ENCODE data around the gene NAB2.
A peak's percentile ranks its signal among the peaks of the same experiment; 100 is the strongest.
"Not testable (repeated sequence)": the region's sequence is repeated elsewhere in the genome, so short reads cannot be mapped to it uniquely, and the experiment has no call there.

Gene NAB2

DNA sequence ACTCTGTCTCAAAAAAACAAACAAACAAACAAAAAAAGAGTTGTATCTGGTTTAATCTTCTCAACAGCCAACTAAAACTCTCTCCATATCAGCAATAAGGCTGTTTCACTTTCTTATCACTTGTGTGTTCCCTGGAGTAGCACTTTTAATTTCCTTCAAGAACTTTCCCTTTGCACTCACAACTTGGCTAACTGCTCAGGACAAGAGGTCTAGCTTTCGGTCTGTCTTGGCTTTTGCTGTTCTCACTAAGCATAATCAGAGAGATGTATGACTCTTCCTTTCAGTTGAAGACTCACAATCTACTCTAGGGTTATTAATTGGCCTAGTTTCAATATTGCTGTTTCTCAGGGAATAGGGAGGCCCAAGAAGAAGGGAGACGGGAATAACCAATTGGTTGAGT lies 22.7 kb upstream of the NAB2 start:
- Histone ChIP-seq H3K27me3 (ENCODE audit: insufficient read depth, low read length) (no peaks in the 10 kb centered on the region), H3K4me3 (ENCODE audit: low read depth, low read length) (no peak overlapping the region), H3K79me2 (ENCODE audit: control insufficient read depth, insufficient read depth, low read length, unreplicated experiment) (no peaks in the 10 kb centered on the region), H3K4me1 (ENCODE audit: control insufficient read depth, insufficient read depth, low read length, unreplicated experiment) (peaks cover 19% of the 10 kb centered on the region), H2AFZ (ENCODE audit: low read length, unreplicated experiment) (no peak overlapping the region), H3K36me3 (ENCODE audit: insufficient read depth, low read length) (peaks cover 28% of the 10 kb centered on the region), H3K27ac (ENCODE audit: low read depth, low read length) (no peak overlapping the region)

DNA sequence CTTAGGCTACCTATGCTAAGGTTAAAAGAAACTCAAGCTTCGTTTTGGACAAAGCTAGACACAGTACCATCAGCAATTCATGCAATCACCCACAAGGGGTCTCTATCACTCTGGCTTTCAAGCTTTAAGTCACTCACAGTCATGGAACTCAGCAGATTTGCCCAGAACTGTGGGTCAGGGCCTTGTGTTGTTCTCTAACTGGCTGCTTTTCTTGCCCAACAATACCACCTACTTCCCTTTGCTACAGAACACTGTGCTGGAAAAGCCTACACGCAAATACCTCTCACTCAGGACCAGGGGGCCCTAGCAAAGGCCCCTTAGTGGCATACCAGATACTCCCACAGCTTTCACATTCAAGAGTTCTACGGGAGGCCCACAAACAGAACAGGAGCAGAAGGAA lies 19.4 kb upstream of the NAB2 start:
- Histone ChIP-seq H3K4me1 (ENCODE audit: control insufficient read depth, insufficient read depth, low read length, unreplicated experiment) (peaks cover 17% of the 10 kb centered on the region), H2AFZ (ENCODE audit: low read length, unreplicated experiment) (no peak overlapping the region), H3K36me3 (ENCODE audit: insufficient read depth, low read length) (peaks cover 24% of the 10 kb centered on the region), H3K79me2 (ENCODE audit: control insufficient read depth, insufficient read depth, low read length, unreplicated experiment) (peaks cover 9% of the 10 kb centered on the region), H3K27me3 (ENCODE audit: insufficient read depth, low read length) (no peaks in the 10 kb centered on the region), H3K4me3 (ENCODE audit: low read depth, low read length) (no peak overlapping the region), H3K27ac (ENCODE audit: low read depth, low read length) (peak overlapping the region; percentile 20; the same call in 1 of the 2 replicates)

DNA sequence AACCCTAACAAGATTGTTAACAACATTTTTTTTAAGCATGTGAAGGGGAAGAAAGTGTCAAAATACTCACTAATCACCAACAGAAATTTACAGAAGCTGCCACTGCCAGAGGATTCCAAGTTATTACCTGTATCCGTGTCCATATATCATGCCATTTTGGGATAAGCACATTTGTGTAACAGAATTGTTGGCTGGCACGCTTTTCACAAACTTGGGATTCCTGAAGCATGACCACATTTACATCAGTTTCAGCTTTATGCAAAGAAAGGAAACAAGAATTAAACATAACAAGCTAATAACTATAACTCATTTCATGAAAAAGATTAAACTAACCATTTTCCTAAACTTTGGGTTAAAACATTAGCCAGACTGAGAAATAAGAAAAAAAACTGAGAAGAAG lies 16.3 kb upstream of the NAB2 start:
- Histone ChIP-seq H3K27ac (ENCODE audit: low read depth, low read length) (0 out of 2 replicates have a peak overlapping the region, but pooled peaks have one; percentile 2), H3K79me2 (ENCODE audit: control insufficient read depth, insufficient read depth, low read length, unreplicated experiment) (peaks cover 26% of the 10 kb centered on the region), H3K4me1 (ENCODE audit: control insufficient read depth, insufficient read depth, low read length, unreplicated experiment) (peaks cover 5% of the 10 kb centered on the region), H3K27me3 (ENCODE audit: insufficient read depth, low read length) (no peaks in the 10 kb centered on the region), H2AFZ (ENCODE audit: low read length, unreplicated experiment) (no peak overlapping the region), H3K36me3 (ENCODE audit: insufficient read depth, low read length) (peaks cover 24% of the 10 kb centered on the region), H3K4me3 (ENCODE audit: low read depth, low read length) (no peak overlapping the region)

DNA sequence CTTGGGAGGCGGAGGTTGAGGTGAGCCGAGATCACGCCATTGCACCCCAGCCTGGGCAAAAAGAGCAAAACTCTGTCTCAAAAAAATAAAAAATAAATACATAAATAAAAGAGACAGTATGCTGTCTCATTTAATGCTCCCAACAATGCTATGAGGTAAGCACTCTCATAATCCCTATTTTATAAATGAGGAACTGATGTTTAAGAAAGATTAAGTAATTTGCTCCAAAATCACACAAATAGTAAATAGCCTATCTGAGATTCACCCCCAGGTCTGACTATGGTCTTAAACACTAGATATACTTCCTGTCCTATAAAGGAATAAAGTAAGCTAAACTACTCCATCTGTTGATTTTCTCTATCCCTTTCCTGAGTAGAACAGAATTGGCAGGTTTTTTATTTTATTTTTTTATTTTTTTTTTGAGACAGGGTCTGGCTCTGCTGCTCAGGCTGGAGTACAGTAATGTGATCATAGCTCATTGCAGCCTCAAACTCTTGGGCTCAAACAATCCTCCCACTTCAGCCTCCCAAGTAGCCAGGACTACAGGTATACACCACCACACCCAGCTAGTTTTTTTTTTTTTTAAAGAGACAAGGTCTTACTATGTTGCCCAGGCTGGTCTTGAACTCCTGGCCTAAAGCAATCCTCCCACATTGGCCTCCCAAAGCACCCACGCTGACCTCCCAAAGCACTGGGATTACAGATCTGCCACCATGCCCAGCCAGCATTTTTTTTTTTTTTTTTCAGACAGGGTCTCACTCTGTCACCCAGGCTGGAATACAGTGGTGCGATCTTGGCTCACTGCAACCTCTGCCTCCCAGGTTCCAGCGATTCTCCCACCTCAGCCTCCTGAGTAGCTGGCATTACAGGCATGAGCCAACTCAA lies 15.1 kb upstream of the NAB2 start:
- not testable (repeated sequence) for H3K4me3 ChIP-seq (ENCODE audit: low read depth, low read length); H3K27me3 ChIP-seq (ENCODE audit: insufficient read depth, low read length); H3K4me1 ChIP-seq (ENCODE audit: control insufficient read depth, insufficient read depth, low read length, unreplicated experiment); H3K27ac ChIP-seq (ENCODE audit: low read depth, low read length); H2AFZ ChIP-seq (ENCODE audit: low read length, unreplicated experiment)
- Histone ChIP-seq H3K36me3 (ENCODE audit: insufficient read depth, low read length) (peaks cover 18% of the 10 kb centered on the region), H3K79me2 (ENCODE audit: control insufficient read depth, insufficient read depth, low read length, unreplicated experiment) (peaks cover 32% of the 10 kb centered on the region)

- no peaks in the 10 kb centered on the region for H3K36me3 ChIP-seq (ENCODE audit: insufficient read depth, low read length)
- H3K27me3 ChIP-seq (ENCODE audit: insufficient read depth, low read length): no peaks in the 10 kb centered on the region
- peak within 1 kb of the TSS; percentile 68 for H2AFZ ChIP-seq (ENCODE audit: low read length, unreplicated experiment)
- H3K27ac ChIP-seq (ENCODE audit: low read depth, low read length): peak within 1 kb of the TSS; percentile 82
- peaks cover 8% of the 10 kb centered on the region for H3K4me1 ChIP-seq (ENCODE audit: control insufficient read depth, insufficient read depth, low read length, unreplicated experiment)
- H3K4me3 ChIP-seq (ENCODE audit: low read depth, low read length): peak within 1 kb of the TSS; percentile 85
- H3K79me2 ChIP-seq (ENCODE audit: control insufficient read depth, insufficient read depth, low read length, unreplicated experiment): peaks cover 26% of the 10 kb centered on the region
These were observed 10.2 kb upstream of the NAB2 start, which contains the start of gene NEMP1 for GRCh38 chr12:57078519-57079404. TSS of gene NEMP1 (minus strand) at chr12:57078791. CDS start at chr12:57078745, 46 bp downstream.

DNA sequence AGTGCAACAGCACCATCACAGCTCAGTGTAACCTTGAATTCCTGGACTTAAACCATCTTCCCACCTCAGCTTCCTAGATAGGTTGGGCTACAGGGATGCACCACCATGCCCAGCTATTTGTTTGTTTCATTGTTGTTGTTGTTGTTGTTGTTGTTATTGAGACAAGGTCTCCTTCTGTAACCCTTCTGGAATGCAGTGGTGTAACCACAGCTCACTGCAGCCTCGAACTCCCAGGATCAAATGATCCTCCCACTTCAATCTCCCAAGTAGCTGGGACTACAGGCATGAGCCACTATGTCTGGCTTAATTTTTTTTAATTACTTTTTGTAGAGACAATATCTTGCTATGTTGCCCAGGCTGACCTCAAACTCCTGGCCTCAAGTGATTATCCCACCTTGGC lies 9.1 kb upstream of the NAB2 start:
- Histone ChIP-seq H3K4me1 (ENCODE audit: control insufficient read depth, insufficient read depth, low read length, unreplicated experiment) (peaks cover 8% of the 10 kb centered on the region), H3K27ac (ENCODE audit: low read depth, low read length) (peak overlapping the region; percentile 82), H3K4me3 (ENCODE audit: low read depth, low read length) (no peak overlapping the region), H2AFZ (ENCODE audit: low read length, unreplicated experiment) (no peak overlapping the region), H3K27me3 (ENCODE audit: insufficient read depth, low read length) (no peaks in the 10 kb centered on the region), H3K79me2 (ENCODE audit: control insufficient read depth, insufficient read depth, low read length, unreplicated experiment) (peaks cover 20% of the 10 kb centered on the region), H3K36me3 (ENCODE audit: insufficient read depth, low read length) (no peaks in the 10 kb centered on the region)

DNA sequence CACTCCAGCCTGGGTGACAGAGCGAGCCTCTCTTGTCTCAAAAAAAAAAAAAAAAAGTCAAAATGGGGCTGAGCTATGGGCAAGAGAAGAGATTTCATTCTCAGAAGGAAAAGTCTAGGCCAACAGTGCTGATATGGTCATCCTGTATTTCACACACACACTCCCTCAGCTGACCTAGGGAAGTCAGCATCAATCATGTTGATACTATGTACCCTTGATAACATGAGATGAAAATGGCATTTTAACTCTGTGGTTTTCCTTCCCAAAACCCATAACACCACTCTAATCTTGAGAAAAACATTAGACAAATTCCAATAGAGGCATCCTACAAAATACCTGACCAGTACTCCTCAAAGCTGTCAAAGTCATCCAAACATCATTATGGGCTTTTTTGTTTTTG lies 8.1 kb upstream of the NAB2 start:
- Histone ChIP-seq H3K79me2 (ENCODE audit: control insufficient read depth, insufficient read depth, low read length, unreplicated experiment) (peaks cover 20% of the 10 kb centered on the region), H3K27ac (ENCODE audit: low read depth, low read length) (no peak overlapping the region), H3K4me1 (ENCODE audit: control insufficient read depth, insufficient read depth, low read length, unreplicated experiment) (peaks cover 17% of the 10 kb centered on the region), H2AFZ (ENCODE audit: low read length, unreplicated experiment) (no peak overlapping the region), H3K27me3 (ENCODE audit: insufficient read depth, low read length) (no peaks in the 10 kb centered on the region), H3K36me3 (ENCODE audit: insufficient read depth, low read length) (no peaks in the 10 kb centered on the region), H3K4me3 (ENCODE audit: low read depth, low read length) (no peak overlapping the region)

GRCh38 chr12:57085999-57086492 lies 2.9 kb upstream of the NAB2 start:
- Histone ChIP-seq H3K4me3 (ENCODE audit: low read depth, low read length) (peak overlapping the region; percentile 91), H3K27me3 (ENCODE audit: insufficient read depth, low read length) (no peaks in the 10 kb centered on the region), H2AFZ (ENCODE audit: low read length, unreplicated experiment) (peak overlapping the region; percentile 8), H3K4me1 (ENCODE audit: control insufficient read depth, insufficient read depth, low read length, unreplicated experiment) (peaks cover 16% of the 10 kb centered on the region), H3K27ac (ENCODE audit: low read depth, low read length) (peak overlapping the region; percentile 93), H3K79me2 (ENCODE audit: control insufficient read depth, insufficient read depth, low read length, unreplicated experiment) (peaks cover 18% of the 10 kb centered on the region), H3K36me3 (ENCODE audit: insufficient read depth, low read length) (no peaks in the 10 kb centered on the region)

- H3K27ac ChIP-seq (ENCODE audit: low read depth, low read length): peak overlapping the region; percentile 93
These were observed 2.4 kb upstream of the NAB2 start for GRCh38 chr12:57086493-57087009.

GRCh38 chr12:57087010-57087690 lies 1.8 kb upstream of the NAB2 start:
- Histone ChIP-seq H3K4me1 (ENCODE audit: control insufficient read depth, insufficient read depth, low read length, unreplicated experiment) (peaks cover 26% of the 10 kb centered on the region), H3K36me3 (ENCODE audit: insufficient read depth, low read length) (peaks cover under 1% of the 10 kb centered on the region; the same call in 1 of the 2 replicates), H3K27me3 (ENCODE audit: insufficient read depth, low read length) (no peaks in the 10 kb centered on the region), H3K79me2 (ENCODE audit: control insufficient read depth, insufficient read depth, low read length, unreplicated experiment) (peaks cover 28% of the 10 kb centered on the region), H3K4me3 (ENCODE audit: low read depth, low read length) (peak overlapping the region; percentile 91), H2AFZ (ENCODE audit: low read length, unreplicated experiment) (peak overlapping the region; percentile 84), H3K27ac (ENCODE audit: low read depth, low read length) (peak overlapping the region; percentile 93)

More at GRCh38 chr12:57086493-57087009, 2.4 kb upstream of the NAB2 start:
- Histone ChIP-seq H3K4me1 (ENCODE audit: control insufficient read depth, insufficient read depth, low read length, unreplicated experiment) (peaks cover 21% of the 10 kb centered on the region), H3K79me2 (ENCODE audit: control insufficient read depth, insufficient read depth, low read length, unreplicated experiment) (peaks cover 23% of the 10 kb centered on the region), H3K4me3 (ENCODE audit: low read depth, low read length) (peak overlapping the region; percentile 91), H3K36me3 (ENCODE audit: insufficient read depth, low read length) (no peaks in the 10 kb centered on the region), H2AFZ (ENCODE audit: low read length, unreplicated experiment) (peak overlapping the region; percentile 84), H3K27me3 (ENCODE audit: insufficient read depth, low read length) (no peaks in the 10 kb centered on the region)
